GM23338 (cell line): Measurements from ENCODE around the gene RIC8B. TPM values are rescaled to one million over a fixed set of nuclear protein-coding genes. Genes with fewer than 3 reads are reported as not detected.
A peak's percentile ranks its signal among the peaks of the same experiment; 100 is the strongest.

Experiments
- ATAC-seq: fragments of 200-7000 bp; cut with Tn5 transposase; 3 replicates; pipeline ENCODE4 v1.9.1; 2020
- DNase-seq: peaks from one replicate; pipeline ENCODE4 v3.0.0-alpha.2; 2015; ENCODE audit warnings: low spot score
- H2AFZ ChIP-seq: fragments of 200-600 bp; sonication (generic); 2 replicates; pipeline ENCODE4 v1.8.0; 2016; ENCODE audit warnings: antibody characterized with exemption, mild to moderate bottlenecking, moderate library complexity
- H3F3A ChIP-seq: fragments of 200-600 bp; sonication (generic); replicated peaks from 2 replicates; pipeline ENCODE4 v1.8.0; 2017; ENCODE audit warnings: antibody characterized with exemption, mixed run types, low read depth
- H3K27ac ChIP-seq: fragments of 200-600 bp; sonication (generic); 2 replicates; pipeline ENCODE4 v1.6.1; 2016; ENCODE audit warnings: low read depth
- H3K27me3 ChIP-seq: fragments of 200-600 bp; sonication (generic); 2 replicates; pipeline ENCODE4 v1.8.0; 2016; ENCODE audit warnings: mild to moderate bottlenecking, mixed run types, moderate library complexity; ENCODE audit not compliant: insufficient read depth
- H3K36me3 ChIP-seq: fragments of 200-600 bp; sonication (generic); 2 replicates; pipeline ENCODE4 v1.8.0; 2016; ENCODE audit warnings: mild to moderate bottlenecking; ENCODE audit not compliant: insufficient read depth
- H3K4me1 ChIP-seq: fragments of 200-600 bp; sonication (generic); 2 replicates; pipeline ENCODE4 v1.8.0; 2016; ENCODE audit warnings: mild to moderate bottlenecking, moderate library complexity; ENCODE audit not compliant: insufficient read depth
- H3K4me2 ChIP-seq: fragments of 200-600 bp; sonication (generic); 2 replicates; pipeline ENCODE4 v1.7.1; 2017; ENCODE audit warnings: mixed run types
- H3K4me3 ChIP-seq: fragments of 200-600 bp; sonication (generic); 2 replicates; pipeline ENCODE4 v1.6.1; 2016; ENCODE audit warnings: mixed run types
- H3K79me2 ChIP-seq: fragments of 200-600 bp; sonication (generic); replicated peaks from 2 replicates; pipeline ENCODE4 v1.8.0; 2017; ENCODE audit warnings: mild to moderate bottlenecking; ENCODE audit not compliant: insufficient read depth
- H3K9me2 ChIP-seq: fragments of 200-600 bp; sonication (generic); 2 replicates; pipeline ENCODE4 v1.8.0; 2017; ENCODE audit not compliant: insufficient read depth
- H4K20me1 ChIP-seq: fragments of 200-600 bp; sonication (generic); replicated peaks from 2 replicates; pipeline ENCODE4 v1.8.0; 2017; ENCODE audit warnings: mild to moderate bottlenecking; ENCODE audit not compliant: insufficient read depth
- H3K27ac Mint-ChIP-seq: 2 replicates; pipeline ENCODE4 v1.8.0; 2020; ENCODE audit warnings: inconsistent platforms, mild to moderate bottlenecking, moderate library complexity, mixed read lengths
- H3K27me3 Mint-ChIP-seq: 3 replicates; pipeline ENCODE4 v1.8.0; 2022; ENCODE audit warnings: low read depth, mild to moderate bottlenecking, moderate library complexity, mixed read lengths, inconsistent platforms; ENCODE audit not compliant: insufficient read depth, poor library complexity
- H3K36me3 Mint-ChIP-seq: 3 replicates; pipeline ENCODE4 v1.8.0; 2021; ENCODE audit warnings: low read depth, mild to moderate bottlenecking, inconsistent platforms, moderate library complexity, mixed read lengths
- H3K4me1 Mint-ChIP-seq: 3 replicates; pipeline ENCODE4 v1.8.0; 2020; ENCODE audit warnings: mild to moderate bottlenecking, inconsistent platforms, mixed read lengths
- H3K4me3 Mint-ChIP-seq: 3 replicates; pipeline ENCODE4 v1.8.0; 2021; ENCODE audit warnings: moderate library complexity, mild to moderate bottlenecking, inconsistent platforms, mixed read lengths
- H3K9me3 Mint-ChIP-seq: 3 replicates; pipeline ENCODE4 v1.8.0; 2020; ENCODE audit warnings: moderate library complexity, mild to moderate bottlenecking, inconsistent platforms, mixed read lengths
- CREB1 ChIP-seq: fragments of 250-450 bp; sonication (Bioruptor Pico); IDR thresholded peaks from 2 replicates; pipeline ENCODE4 v1.5.0; 2020; ENCODE audit warnings: low read depth, mild to moderate bottlenecking, moderate library complexity
- NANOG ChIP-seq: IDR thresholded peaks from 2 replicates; pipeline ENCODE4 v1.6.1; 2016; ENCODE audit warnings: antibody characterized with exemption, borderline replicate concordance
- STAT1 ChIP-seq: IDR thresholded peaks from one replicate; pipeline ENCODE4 v1.6.1; 2016; ENCODE audit warnings: antibody characterized with exemption; ENCODE audit not compliant: unreplicated experiment
- polyA plus RNA-seq: library from polyadenylated mRNA; unstranded; fragments of >200 nt; fragmentation: Nextera tagmentation; extraction: Ambion mirVana; gene quantifications from 2 replicates; pipeline ENCODE4 v1.2.1, GENCODE V29; 2016
- total RNA-seq: library from RNA; depleted of rRNA; stranded (reverse); fragments of >200 nt; shearing (Covaris generic); gene quantifications from 2 replicates; pipeline ENCODE4 v1.2.3, GENCODE V29; 2014
- TF ChIP-seq, protein P1 (sequence below), 2 experiments: fragments of 200-600 bp in 1 of 2; sonication (generic) in 1 of 2; conservative IDR thresholded peaks; 2 replicates each; pipeline versions ENCODE4 v1.5.1 to v1.6.1; 2016 to 2017; ENCODE audit warnings: antibody characterized with exemption in 2 of 2, low read depth in 2 of 2, mild to moderate bottlenecking in 2 of 2, moderate library complexity in 1 of 2
- TF ChIP-seq, protein P2 (sequence below): fragments of 250-450 bp; sonication (Bioruptor Pico); IDR thresholded peaks from 2 replicates; pipeline ENCODE4 v1.5.0; 2020; ENCODE audit warnings: mild to moderate bottlenecking, moderate library complexity

Gene RIC8B
- total and polyA plus RNA-seq, 2 experiments from 2014 or later = 12.3 to 25.5 TPM

DNA sequence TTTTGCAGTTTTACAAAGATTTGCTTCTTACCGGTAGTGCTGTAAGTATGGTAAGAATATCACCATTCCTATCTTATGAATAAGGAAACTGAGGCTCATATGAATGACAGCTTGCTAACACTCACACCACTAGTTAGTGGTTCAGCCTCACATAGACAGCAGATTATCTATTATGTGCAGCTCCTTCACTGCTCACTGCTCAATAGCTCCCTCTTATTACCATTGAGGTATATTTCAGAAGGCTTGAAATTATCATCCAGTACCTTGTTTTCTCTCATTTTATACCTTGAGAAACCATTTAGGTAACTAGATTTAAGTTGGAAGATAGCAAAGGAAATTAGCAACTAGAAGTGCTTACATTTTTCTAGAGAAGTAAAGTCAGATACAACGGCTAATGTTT is 15.5 kb downstream of the RIC8B start:
- H3K4me3 Mint-ChIP-seq = no peak overlapping the region
- no peak overlapping the region for H3K27ac ChIP-seq
- no peaks in the 10 kb centered on the region for H3K27me3 Mint-ChIP-seq
- ATAC-seq (no peak), DNase-seq (no peak)
- H2AFZ ChIP-seq = no peak overlapping the region
- H3K4me3 ChIP-seq = no peak overlapping the region
- no peaks in the 10 kb centered on the region for H3K27me3 ChIP-seq
- peaks cover 38% of the 10 kb centered on the region for H3K79me2 ChIP-seq
- peaks cover 24% of the 10 kb centered on the region for H3K36me3 ChIP-seq
- TF ChIP-seq CREB1 (no peak), STAT1 (no peak), NANOG (no peak)
- TF ChIP-seq, protein P1, sequence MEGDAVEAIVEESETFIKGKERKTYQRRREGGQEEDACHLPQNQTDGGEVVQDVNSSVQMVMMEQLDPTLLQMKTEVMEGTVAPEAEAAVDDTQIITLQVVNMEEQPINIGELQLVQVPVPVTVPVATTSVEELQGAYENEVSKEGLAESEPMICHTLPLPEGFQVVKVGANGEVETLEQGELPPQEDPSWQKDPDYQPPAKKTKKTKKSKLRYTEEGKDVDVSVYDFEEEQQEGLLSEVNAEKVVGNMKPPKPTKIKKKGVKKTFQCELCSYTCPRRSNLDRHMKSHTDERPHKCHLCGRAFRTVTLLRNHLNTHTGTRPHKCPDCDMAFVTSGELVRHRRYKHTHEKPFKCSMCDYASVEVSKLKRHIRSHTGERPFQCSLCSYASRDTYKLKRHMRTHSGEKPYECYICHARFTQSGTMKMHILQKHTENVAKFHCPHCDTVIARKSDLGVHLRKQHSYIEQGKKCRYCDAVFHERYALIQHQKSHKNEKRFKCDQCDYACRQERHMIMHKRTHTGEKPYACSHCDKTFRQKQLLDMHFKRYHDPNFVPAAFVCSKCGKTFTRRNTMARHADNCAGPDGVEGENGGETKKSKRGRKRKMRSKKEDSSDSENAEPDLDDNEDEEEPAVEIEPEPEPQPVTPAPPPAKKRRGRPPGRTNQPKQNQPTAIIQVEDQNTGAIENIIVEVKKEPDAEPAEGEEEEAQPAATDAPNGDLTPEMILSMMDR (conservative IDR thresholded peaks at IDR 0.05; ENCODE audit: low read depth in 2 of 2) = peak; percentile 22 to 41; a peak in 3 of 4 replicates
- TF ChIP-seq, protein P2, sequence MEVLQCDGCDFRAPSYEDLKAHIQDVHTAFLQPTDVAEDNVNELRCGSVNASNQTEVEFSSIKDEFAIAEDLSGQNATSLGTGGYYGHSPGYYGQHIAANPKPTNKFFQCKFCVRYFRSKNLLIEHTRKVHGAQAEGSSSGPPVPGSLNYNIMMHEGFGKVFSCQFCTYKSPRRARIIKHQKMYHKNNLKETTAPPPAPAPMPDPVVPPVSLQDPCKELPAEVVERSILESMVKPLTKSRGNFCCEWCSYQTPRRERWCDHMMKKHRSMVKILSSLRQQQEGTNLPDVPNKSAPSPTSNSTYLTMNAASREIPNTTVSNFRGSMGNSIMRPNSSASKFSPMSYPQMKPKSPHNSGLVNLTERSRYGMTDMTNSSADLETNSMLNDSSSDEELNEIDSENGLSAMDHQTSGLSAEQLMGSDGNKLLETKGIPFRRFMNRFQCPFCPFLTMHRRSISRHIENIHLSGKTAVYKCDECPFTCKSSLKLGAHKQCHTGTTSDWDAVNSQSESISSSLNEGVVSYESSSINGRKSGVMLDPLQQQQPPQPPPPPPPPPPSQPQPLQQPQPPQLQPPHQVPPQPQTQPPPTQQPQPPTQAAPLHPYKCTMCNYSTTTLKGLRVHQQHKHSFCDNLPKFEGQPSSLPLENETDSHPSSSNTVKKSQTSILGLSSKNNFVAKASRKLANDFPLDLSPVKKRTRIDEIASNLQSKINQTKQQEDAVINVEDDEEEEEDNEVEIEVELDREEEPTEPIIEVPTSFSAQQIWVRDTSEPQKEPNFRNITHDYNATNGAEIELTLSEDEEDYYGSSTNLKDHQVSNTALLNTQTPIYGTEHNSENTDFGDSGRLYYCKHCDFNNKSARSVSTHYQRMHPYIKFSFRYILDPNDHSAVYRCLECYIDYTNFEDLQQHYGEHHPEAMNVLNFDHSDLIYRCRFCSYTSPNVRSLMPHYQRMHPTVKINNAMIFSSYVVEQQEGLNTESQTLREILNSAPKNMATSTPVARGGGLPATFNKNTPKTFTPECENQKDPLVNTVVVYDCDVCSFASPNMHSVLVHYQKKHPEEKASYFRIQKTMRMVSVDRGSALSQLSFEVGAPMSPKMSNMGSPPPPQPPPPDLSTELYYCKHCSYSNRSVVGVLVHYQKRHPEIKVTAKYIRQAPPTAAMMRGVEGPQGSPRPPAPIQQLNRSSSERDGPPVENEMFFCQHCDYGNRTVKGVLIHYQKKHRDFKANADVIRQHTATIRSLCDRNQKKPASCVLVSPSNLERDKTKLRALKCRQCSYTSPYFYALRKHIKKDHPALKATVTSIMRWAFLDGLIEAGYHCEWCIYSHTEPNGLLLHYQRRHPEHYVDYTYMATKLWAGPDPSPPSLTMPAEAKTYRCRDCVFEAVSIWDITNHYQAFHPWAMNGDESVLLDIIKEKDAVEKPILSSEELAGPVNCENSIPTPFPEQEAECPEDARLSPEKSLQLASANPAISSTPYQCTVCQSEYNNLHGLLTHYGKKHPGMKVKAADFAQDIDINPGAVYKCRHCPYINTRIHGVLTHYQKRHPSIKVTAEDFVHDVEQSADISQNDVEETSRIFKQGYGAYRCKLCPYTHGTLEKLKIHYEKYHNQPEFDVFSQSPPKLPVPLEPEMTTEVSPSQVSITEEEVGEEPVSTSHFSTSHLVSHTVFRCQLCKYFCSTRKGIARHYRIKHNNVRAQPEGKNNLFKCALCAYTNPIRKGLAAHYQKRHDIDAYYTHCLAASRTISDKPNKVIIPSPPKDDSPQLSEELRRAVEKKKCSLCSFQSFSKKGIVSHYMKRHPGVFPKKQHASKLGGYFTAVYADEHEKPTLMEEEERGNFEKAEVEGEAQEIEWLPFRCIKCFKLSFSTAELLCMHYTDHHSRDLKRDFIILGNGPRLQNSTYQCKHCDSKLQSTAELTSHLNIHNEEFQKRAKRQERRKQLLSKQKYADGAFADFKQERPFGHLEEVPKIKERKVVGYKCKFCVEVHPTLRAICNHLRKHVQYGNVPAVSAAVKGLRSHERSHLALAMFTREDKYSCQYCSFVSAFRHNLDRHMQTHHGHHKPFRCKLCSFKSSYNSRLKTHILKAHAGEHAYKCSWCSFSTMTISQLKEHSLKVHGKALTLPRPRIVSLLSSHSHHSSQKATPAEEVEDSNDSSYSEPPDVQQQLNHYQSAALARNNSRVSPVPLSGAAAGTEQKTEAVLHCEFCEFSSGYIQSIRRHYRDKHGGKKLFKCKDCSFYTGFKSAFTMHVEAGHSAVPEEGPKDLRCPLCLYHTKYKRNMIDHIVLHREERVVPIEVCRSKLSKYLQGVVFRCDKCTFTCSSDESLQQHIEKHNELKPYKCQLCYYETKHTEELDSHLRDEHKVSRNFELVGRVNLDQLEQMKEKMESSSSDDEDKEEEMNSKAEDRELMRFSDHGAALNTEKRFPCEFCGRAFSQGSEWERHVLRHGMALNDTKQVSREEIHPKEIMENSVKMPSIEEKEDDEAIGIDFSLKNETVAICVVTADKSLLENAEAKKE (CRISPR knock-in tag) = no peak
- H4K20me1 ChIP-seq = peaks cover 8% of the 10 kb centered on the region
- H3K4me1 ChIP-seq = no peaks in the 10 kb centered on the region
- peaks cover 59% of the 10 kb centered on the region for H3K36me3 Mint-ChIP-seq
- no peaks in the 10 kb centered on the region for H3F3A ChIP-seq
- H3K9me3 Mint-ChIP-seq = peaks cover 6% of the 10 kb centered on the region; the same call in 1 of the 3 replicates
- no peak overlapping the region for H3K4me2 ChIP-seq
- H3K9me2 ChIP-seq = no peaks in the 10 kb centered on the region
- peaks cover 5% of the 10 kb centered on the region; the same call in 2 of the 3 replicates for H3K4me1 Mint-ChIP-seq
- no peak overlapping the region for H3K27ac Mint-ChIP-seq
